ENCODE results near the gene HMOX1. TPM values are rescaled to one million over a fixed set of nuclear protein-coding genes. Genes with fewer than 3 reads are reported as not detected.

HMOX1 gene
- total and polyA plus RNA-seq, 12 donors = 1.6 to 68.0 (median 4.2) TPM

GRCh38 chr22:35367331-35367886 lies 13.5 kb upstream of the HMOX1 start:
- ATAC-seq = no peak
- DNase-seq = no peak
- Histone ChIP-seq H3K9me3 (no peaks in the 10 kb centered on the region), H3K4me1 (peaks cover 0 to 50% (median 16%) of the 10 kb centered on the region in 9 donors), H3K4me3 (no peak overlapping the region), H3K27me3 (peaks cover 0 to 7% (median 0%) of the 10 kb centered on the region in 7 donors), H3K36me3 (no peaks in the 10 kb centered on the region), H3K27ac (peak overlapping the region in 1 of 10 donors; percentile 36)
- TF ChIP-seq CTCF (IDR thresholded peaks at IDR 0.05) = no peak
- 85 to 88% methylated on average over 9 of the region's 9 CpGs for WGBS, 2 donors
- intact Hi-C loops (cut with DNase I) = no loop called here

- peaks cover 0 to 56% (median 17%) of the 10 kb centered on the region in 9 donors for H3K4me1 ChIP-seq
- H3K27ac ChIP-seq = no peak overlapping the region
- ATAC-seq = no peak
- H3K9me3 ChIP-seq = no peaks in the 10 kb centered on the region
- WGBS, 2 donors = 78 to 80% methylated on average over 6 of the region's 6 CpGs
- no peaks in the 10 kb centered on the region for H3K36me3 ChIP-seq
- DNase-seq = no peak
- intact Hi-C loops (cut with DNase I) = no loop called here
- H3K4me3 ChIP-seq = no peak overlapping the region
- no peaks in the 10 kb centered on the region for H3K27me3 ChIP-seq
- TF ChIP-seq CTCF (IDR thresholded peaks at IDR 0.05) = no peak
Measured at GRCh38 chr22:35368386-35368785, 12.5 kb upstream of the HMOX1 start.

- Histone ChIP-seq H3K27ac (peak overlapping the region in 1 of 10 donors; percentile 17), H3K36me3 (no peaks in the 10 kb centered on the region), H3K4me3 (no peak overlapping the region), H3K27me3 (no peaks in the 10 kb centered on the region), H3K9me3 (no peaks in the 10 kb centered on the region), H3K4me1 (peaks cover 0 to 58% (median 17%) of the 10 kb centered on the region in 9 donors)
- ATAC-seq (no peak), DNase-seq (no peak)
- 77 to 88% methylated on average over 2 of the region's 2 CpGs for WGBS, 2 donors
- no peak for TF ChIP-seq CTCF (IDR thresholded peaks at IDR 0.05)
- intact Hi-C loops (cut with DNase I) = no loop called here
Measured at GRCh38 chr22:35369996-35370395, 10.9 kb upstream of the HMOX1 start.

GRCh38 chr22:35373781-35374180 lies 7.1 kb upstream of the HMOX1 start:
- WGBS, 2 donors = 87 to 89% methylated on average over 6 of the region's 6 CpGs
- Histone ChIP-seq H3K4me3 (no peak overlapping the region), H3K4me1 (peaks cover 3 to 78% (median 29%) of the 10 kb centered on the region in 9 donors), H3K27ac (peak overlapping the region in 1 of 10 donors; percentile 93), H3K27me3 (no peaks in the 10 kb centered on the region), H3K36me3 (no peaks in the 10 kb centered on the region), H3K9me3 (no peaks in the 10 kb centered on the region)
- ATAC-seq = no peak
- no peak for DNase-seq
- intact Hi-C loops (cut with DNase I) = no loop called here
- TF ChIP-seq CTCF (IDR thresholded peaks at IDR 0.05) = no peak

All from heart right ventricle (tissue), 16 donors.